ENCODE data around the gene UGDH. TPM values are rescaled to one million over a fixed set of nuclear protein-coding genes. Genes with fewer than 3 reads are reported as not detected.
A peak's percentile ranks its signal among the peaks of the same experiment; 100 is the strongest.

UGDH gene
- total RNA-seq, 4 donors from 2014 or later, result 55.2 to 188 (median 98.0) TPM

DNA sequence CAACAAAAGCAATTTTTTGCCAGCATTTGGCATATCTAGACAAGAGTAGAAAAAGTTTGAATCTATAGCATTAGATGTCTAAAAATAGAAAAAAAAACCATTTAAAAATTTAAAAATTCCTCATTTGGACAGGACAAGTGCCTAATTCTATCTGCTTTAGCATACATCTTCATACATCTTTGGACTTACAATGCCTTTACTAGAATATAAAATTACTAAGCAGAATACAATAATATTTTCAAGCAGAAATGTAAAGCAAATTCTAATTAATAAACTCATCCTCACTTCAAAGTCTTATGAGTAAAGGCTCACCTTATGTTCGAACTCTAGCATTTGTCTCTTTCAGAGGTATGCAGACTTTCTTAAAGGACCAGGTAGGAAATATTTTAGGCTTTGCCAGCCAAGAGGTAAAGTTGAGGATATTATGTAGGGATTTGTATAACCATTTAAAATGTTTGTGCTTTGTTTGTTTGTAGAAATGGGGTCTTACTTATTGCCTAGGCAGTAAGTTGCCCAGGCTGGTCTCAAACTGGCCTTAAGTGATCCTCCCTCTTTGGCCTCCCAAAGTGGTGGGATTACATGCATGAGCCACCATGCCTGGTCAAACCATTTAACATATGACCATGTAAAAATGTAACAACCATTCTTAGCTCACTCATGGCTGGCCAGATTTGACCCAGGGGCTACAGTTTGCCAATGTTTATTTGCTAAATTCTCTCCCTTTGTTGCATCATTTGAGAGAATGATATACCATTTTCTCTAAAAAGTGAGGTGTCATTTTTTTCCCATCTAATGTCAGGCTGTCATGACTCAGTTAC lies 29.1 kb downstream of the UGDH start:
- peaks cover 0 to 35% (median 12%) of the 10 kb centered on the region in 3 donors for H3K4me1 ChIP-seq
- DNase-seq, result no peak
- H3K9me3 ChIP-seq, result no peaks in the 10 kb centered on the region
- no peak for TF ChIP-seq CTCF (IDR thresholded peaks at IDR 0.05)
- no peak for TF ChIP-seq POLR2A (IDR thresholded peaks at IDR 0.05)
- no peaks in the 10 kb centered on the region for H3K27me3 ChIP-seq
- 80 to 92% methylated on average over 1 of the region's 1 CpG for WGBS, 2 donors
- H3K4me3 ChIP-seq, result no peak overlapping the region
- intact Hi-C loops (cut with DNase I), result no loop called here
- peaks cover 0 to 53% (median 5%) of the 10 kb centered on the region in 3 donors for H3K36me3 ChIP-seq
- no peak overlapping the region for H3K27ac ChIP-seq

DNA sequence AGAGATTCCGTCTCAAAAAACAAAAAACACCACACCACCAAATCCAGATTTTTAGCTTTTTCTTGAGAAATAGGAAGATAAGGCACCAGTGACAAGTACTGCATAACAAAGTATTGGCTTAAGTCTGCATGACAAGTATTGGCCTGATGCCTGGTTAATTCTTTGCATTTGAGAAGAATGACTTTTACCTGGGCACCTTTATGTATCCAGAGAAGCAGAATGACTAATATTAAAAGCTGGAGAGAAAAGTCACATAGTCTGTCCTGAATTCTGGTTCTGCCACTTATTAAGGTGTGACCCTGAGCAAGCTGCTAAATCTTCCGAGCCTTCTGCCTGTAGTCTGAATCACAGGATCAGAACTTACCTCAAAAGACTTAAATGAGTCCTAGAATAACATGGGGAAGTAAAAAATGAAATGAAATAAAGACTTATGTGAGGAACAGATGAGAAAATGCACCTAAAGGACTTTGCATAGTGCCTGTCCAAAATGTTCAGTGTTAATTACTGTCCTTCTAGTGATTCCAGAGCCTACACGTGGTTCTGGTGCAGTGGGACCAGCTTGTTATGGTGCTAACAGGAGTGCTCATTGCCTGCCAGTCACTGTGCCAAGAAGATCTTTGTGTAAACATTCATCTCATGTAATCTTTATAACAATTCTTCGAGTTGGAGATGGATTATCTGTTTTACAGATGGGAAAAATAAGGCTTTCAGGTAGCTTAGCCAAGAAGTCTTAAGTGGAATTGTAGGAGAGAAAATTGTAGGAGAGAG lies 31.6 kb downstream of the UGDH start:
- Histone ChIP-seq H3K4me3 (no peak overlapping the region), H3K9me3 (no peaks in the 10 kb centered on the region), H3K4me1 (peaks cover 0 to 35% (median 12%) of the 10 kb centered on the region in 3 donors), H3K27ac (peak overlapping the region; percentile 42 to 81 (median 68)), H3K27me3 (no peaks in the 10 kb centered on the region), H3K36me3 (peaks cover 0 to 28% (median 0%) of the 10 kb centered on the region in 3 donors)
- no peak for DNase-seq
- intact Hi-C loops (cut with DNase I), result no loop called here
- TF ChIP-seq POLR2A (IDR thresholded peaks at IDR 0.05) (no peak), CTCF (IDR thresholded peaks at IDR 0.05) (no peak)
- WGBS, 2 donors, result 41 to 50% methylated on average over 4 of the region's 4 CpGs

DNA sequence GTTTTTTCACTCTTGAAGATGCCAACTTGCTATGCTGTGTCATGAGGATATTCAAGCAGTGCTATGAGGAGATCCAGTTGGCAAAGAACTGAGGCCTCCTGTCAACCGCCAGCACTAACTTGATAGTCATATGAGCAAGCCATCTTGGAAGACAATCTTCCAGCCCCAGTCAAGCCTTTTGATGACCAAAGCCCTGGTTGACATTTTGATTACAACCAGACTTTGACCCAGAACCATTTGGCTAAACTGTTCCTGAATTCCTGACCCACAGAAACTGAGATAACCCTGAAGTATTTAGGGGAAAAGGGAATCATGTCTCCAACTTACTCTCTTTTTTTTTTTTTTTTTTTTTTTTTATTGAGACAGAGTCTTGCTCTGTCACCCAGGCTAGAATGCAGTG lies 32.9 kb downstream of the UGDH start:
- TF ChIP-seq CTCF (IDR thresholded peaks at IDR 0.05) (no peak), POLR2A (IDR thresholded peaks at IDR 0.05) (no peak)
- no peaks in the 10 kb centered on the region for H3K27me3 ChIP-seq
- WGBS, 2 donors, result 82 to 100% methylated on average over 1 of the region's 1 CpG
- no peak for DNase-seq
- no peak overlapping the region for H3K4me3 ChIP-seq
- H3K9me3 ChIP-seq, result no peaks in the 10 kb centered on the region
- intact Hi-C loops (cut with DNase I), result no loop called here
- peaks cover 0 to 35% (median 12%) of the 10 kb centered on the region in 3 donors for H3K4me1 ChIP-seq
- no peak overlapping the region for H3K27ac ChIP-seq
- peaks cover 0 to 15% (median 0%) of the 10 kb centered on the region in 3 donors for H3K36me3 ChIP-seq

DNA sequence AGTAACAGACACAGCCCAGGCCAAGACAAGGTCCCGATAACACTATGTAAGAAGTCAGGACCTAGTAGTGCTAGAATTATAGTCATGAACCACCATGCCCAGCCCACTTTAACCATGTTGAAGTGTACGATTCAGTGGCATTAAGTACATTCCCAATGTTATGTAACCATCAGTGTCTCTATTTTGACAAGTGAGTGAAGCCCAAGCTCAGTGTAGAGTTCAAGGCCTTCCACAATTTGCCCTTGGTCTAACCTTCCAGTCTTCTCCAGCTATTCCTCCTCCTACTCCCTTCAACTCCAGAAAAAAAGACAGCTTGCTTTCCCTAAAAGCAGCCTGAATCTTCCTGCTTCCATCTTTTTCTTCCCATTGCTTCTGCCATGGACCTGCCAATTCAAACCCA lies 36.9 kb downstream of the UGDH start:
- no peak overlapping the region for H3K4me3 ChIP-seq
- H3K4me1 ChIP-seq, result peaks cover 0 to 17% (median 4%) of the 10 kb centered on the region in 3 donors
- WGBS, 2 donors, result 85 to 93% methylated on average over 2 of the region's 2 CpGs
- no peaks in the 10 kb centered on the region for H3K36me3 ChIP-seq
- H3K27ac ChIP-seq, result no peak overlapping the region
- DNase-seq, result no peak
- TF ChIP-seq CTCF (IDR thresholded peaks at IDR 0.05) (no peak), POLR2A (IDR thresholded peaks at IDR 0.05) (no peak)
- H3K27me3 ChIP-seq, result no peaks in the 10 kb centered on the region
- intact Hi-C loops (cut with DNase I), result no loop called here
- H3K9me3 ChIP-seq, result no peaks in the 10 kb centered on the region
